Measurements from ENCODE around the gene KAT6B. TPM values are rescaled to one million over a fixed set of nuclear protein-coding genes. Genes with fewer than 3 reads are reported as not detected.

The KAT6B gene
- total and polyA plus RNA-seq, 2 donors from 2014 or later = 2.9 to 34.2 TPM

GRCh38 chr10:74937266-74937856, 111.0 kb downstream of the KAT6B start:
- H3K9ac ChIP-seq (ENCODE audit: low read length in 3 of 3) = no peak overlapping the region
- DNase-seq (no peak), FAIRE-seq (no peak)
- H3K4me1 ChIP-seq (ENCODE audit: control insufficient read depth in 2 of 3, insufficient read depth in 2 of 3, low read depth in 1 of 3, low read length in 3 of 3) = peaks cover 6 to 19% (median 6%) of the 10 kb centered on the region in 3 donors
- H3K4me3 ChIP-seq (ENCODE audit: low read length in 3 of 3) = no peak overlapping the region
- no peaks in the 10 kb centered on the region for H3K27me3 ChIP-seq (ENCODE audit: control insufficient read depth, insufficient read depth, low read length)
- intact Hi-C loops (cut with DNase I) = no loop called here
- no peaks in the 10 kb centered on the region for H3K36me3 ChIP-seq (ENCODE audit: control insufficient read depth in 2 of 3, insufficient read depth in 3 of 3, low read length in 3 of 3)
- no peaks in the 10 kb centered on the region for H3K9me3 ChIP-seq (ENCODE audit: control insufficient read depth in 2 of 3, insufficient read depth in 1 of 3, low read length in 3 of 3)
- TF ChIP-seq CTCF (IDR thresholded peaks at IDR 0.05; ENCODE audit: borderline replicate concordance, extremely low read depth, insufficient read depth) = no peak
- no peak overlapping the region for H3K27ac ChIP-seq (ENCODE audit: low read depth in 2 of 2, low read length in 2 of 2)

GRCh38 chr10:74944205-74944604, 117.8 kb downstream of the KAT6B start:
- no peaks in the 10 kb centered on the region for H3K27me3 ChIP-seq (ENCODE audit: control insufficient read depth, insufficient read depth, low read length)
- intact Hi-C loops (cut with DNase I) = no loop called here
- DNase-seq (no peak), FAIRE-seq (no peak)
- peaks cover 3 to 7% (median 6%) of the 10 kb centered on the region in 3 donors for H3K4me1 ChIP-seq (ENCODE audit: control insufficient read depth in 2 of 3, insufficient read depth in 2 of 3, low read depth in 1 of 3, low read length in 3 of 3)
- H3K9ac ChIP-seq (ENCODE audit: low read length in 3 of 3) = no peak overlapping the region
- no peak overlapping the region for H3K4me3 ChIP-seq (ENCODE audit: low read length in 3 of 3)
- TF ChIP-seq CTCF (IDR thresholded peaks at IDR 0.05; ENCODE audit: borderline replicate concordance, extremely low read depth, insufficient read depth) = no peak
- H3K27ac ChIP-seq (ENCODE audit: low read depth in 2 of 2, low read length in 2 of 2) = no peak overlapping the region
- H3K36me3 ChIP-seq (ENCODE audit: control insufficient read depth in 2 of 3, insufficient read depth in 3 of 3, low read length in 3 of 3) = no peaks in the 10 kb centered on the region
- H3K9me3 ChIP-seq (ENCODE audit: control insufficient read depth in 2 of 3, insufficient read depth in 1 of 3, low read length in 3 of 3) = no peaks in the 10 kb centered on the region

GRCh38 chr10:74947781-74948401, 121.5 kb downstream of the KAT6B start:
- no peak overlapping the region for H3K27ac ChIP-seq (ENCODE audit: low read depth in 2 of 2, low read length in 2 of 2)
- H3K9ac ChIP-seq (ENCODE audit: low read length in 3 of 3) = no peak overlapping the region
- no peak for FAIRE-seq
- intact Hi-C loops (cut with DNase I) = no loop called here
- DNase-seq = no peak
- no peaks in the 10 kb centered on the region for H3K36me3 ChIP-seq (ENCODE audit: control insufficient read depth in 2 of 3, insufficient read depth in 3 of 3, low read length in 3 of 3)
- TF ChIP-seq CTCF (IDR thresholded peaks at IDR 0.05; ENCODE audit: borderline replicate concordance, extremely low read depth, insufficient read depth) = no peak
- H3K27me3 ChIP-seq (ENCODE audit: control insufficient read depth, insufficient read depth, low read length) = no peaks in the 10 kb centered on the region
- no peak overlapping the region for H3K4me3 ChIP-seq (ENCODE audit: low read length in 3 of 3)
- H3K4me1 ChIP-seq (ENCODE audit: control insufficient read depth in 2 of 3, insufficient read depth in 2 of 3, low read depth in 1 of 3, low read length in 3 of 3) = peaks cover 0 to 7% (median 3%) of the 10 kb centered on the region in 3 donors
- no peaks in the 10 kb centered on the region for H3K9me3 ChIP-seq (ENCODE audit: control insufficient read depth in 2 of 3, insufficient read depth in 1 of 3, low read length in 3 of 3)
